GM18520 (cell line): Measurements from ENCODE around the gene KRT82.

Experiments used
- ATAC-seq: cut with Tn5 transposase; IDR thresholded peaks from one replicate; pipeline ENCODE4 v1.9.1; 2021; ENCODE audit not compliant: unreplicated experiment

Gene KRT82

GRCh38 chr12:52363111-52363679 lies 42.9 kb downstream of the KRT82 start:
- no peak for ATAC-seq

GRCh38 chr12:52362118-52362726 lies 43.9 kb downstream of the KRT82 start:
- no peak for ATAC-seq

GRCh38 chr12:52361553-52361952 lies 44.6 kb downstream of the KRT82 start:
- no peak for ATAC-seq

- no peak for ATAC-seq
Observed at GRCh38 chr12:52360663-52361271, 45.4 kb downstream of the KRT82 start.

- ATAC-seq = no peak
Observed at GRCh38 chr12:52360106-52360662, 46.0 kb downstream of the KRT82 start.

- no peak for ATAC-seq
Observed at GRCh38 chr12:52359621-52360061, 46.5 kb downstream of the KRT82 start.

- peak; percentile 88 for ATAC-seq
Observed at GRCh38 chr12:52358575-52359350, 47.4 kb downstream of the KRT82 start.

- ATAC-seq = no peak
Observed at GRCh38 chr12:52356762-52357580, 49.2 kb downstream of the KRT82 start.

- no peak for ATAC-seq
Observed at GRCh38 chr12:52356031-52356761, 49.9 kb downstream of the KRT82 start.

GRCh38 chr12:52355176-52355575 lies 51.0 kb downstream of the KRT82 start:
- no peak for ATAC-seq

- ATAC-seq = no peak
Observed at GRCh38 chr12:52354200-52354599, 51.9 kb downstream of the KRT82 start.

GRCh38 chr12:52353766-52354165 lies 52.4 kb downstream of the KRT82 start:
- no peak for ATAC-seq

- ATAC-seq = no peak
Observed at GRCh38 chr12:52352951-52353350, 53.2 kb downstream of the KRT82 start.

- no peak for ATAC-seq
Observed at GRCh38 chr12:52351196-52352059, 54.7 kb downstream of the KRT82 start.

- ATAC-seq = no peak
Observed at GRCh38 chr12:52350786-52351185, 55.3 kb downstream of the KRT82 start.

- no peak for ATAC-seq
Observed at GRCh38 chr12:52350021-52350620, 56.0 kb downstream of the KRT82 start.

GRCh38 chr12:52349196-52349595 lies 56.9 kb downstream of the KRT82 start:
- no peak for ATAC-seq
